ENCODE measurements around the gene GRID2.
A peak's percentile ranks its signal among the peaks of the same experiment; 100 is the strongest.
"Not testable (repeated sequence)": the region's sequence is repeated elsewhere in the genome, so short reads cannot be mapped to it uniquely, and the experiment has no call there.

The GRID2 gene

GRCh38 chr4:93648258-93648657 lies 1344.5 kb downstream of the GRID2 start:
- Mint-ChIP-seq H3K27me3 (no peaks in the 10 kb centered on the region), H3K9me3 (no peaks in the 10 kb centered on the region), H3K4me1 (no peaks in the 10 kb centered on the region), H3K27ac (no peak overlapping the region), H3K4me3 (no peak overlapping the region)
- DNase-seq (no peak), ATAC-seq (no peak)

- H3K27me3 Mint-ChIP-seq: no peaks in the 10 kb centered on the region
- no peak for ATAC-seq
- H3K4me3 Mint-ChIP-seq: no peak overlapping the region
- no peak overlapping the region for H3K27ac Mint-ChIP-seq
- no peaks in the 10 kb centered on the region for H3K4me1 Mint-ChIP-seq
- H3K9me3 Mint-ChIP-seq: no peaks in the 10 kb centered on the region
- DNase-seq: no peak
These were observed 1346.1 kb downstream of the GRID2 start for GRCh38 chr4:93649828-93650227.

DNA sequence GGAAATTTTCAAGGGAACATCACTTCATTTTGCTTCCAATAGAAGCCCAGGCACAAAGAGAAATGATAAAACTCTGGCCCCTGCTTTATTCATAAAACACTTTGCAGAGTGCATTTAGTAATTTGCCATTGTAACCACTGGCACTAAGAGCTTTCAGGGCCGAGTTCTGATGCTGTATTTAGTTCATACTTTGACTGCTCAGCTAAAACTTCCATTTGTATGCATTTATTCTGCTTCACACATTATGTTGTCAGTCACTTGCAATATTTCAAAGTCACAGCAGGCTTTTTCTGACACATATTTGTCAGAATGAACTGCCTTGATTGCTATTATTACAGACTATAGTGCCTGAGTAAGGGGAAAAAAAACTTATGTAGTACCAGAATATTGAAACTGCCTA lies 1350.4 kb downstream of the GRID2 start:
- H3K9me3 Mint-ChIP-seq: no peaks in the 10 kb centered on the region
- H3K4me3 Mint-ChIP-seq: no peak overlapping the region
- DNase-seq: no peak
- no peaks in the 10 kb centered on the region for H3K27me3 Mint-ChIP-seq
- H3K27ac Mint-ChIP-seq: no peak overlapping the region
- no peaks in the 10 kb centered on the region for H3K4me1 Mint-ChIP-seq
- no peak for ATAC-seq

GRCh38 chr4:93657527-93657926 lies 1353.8 kb downstream of the GRID2 start:
- DNase-seq (no peak), ATAC-seq (no peak)
- Mint-ChIP-seq H3K4me1 (no peaks in the 10 kb centered on the region), H3K27me3 (no peaks in the 10 kb centered on the region), H3K4me3 (no peak overlapping the region), H3K27ac (no peak overlapping the region), H3K9me3 (no peaks in the 10 kb centered on the region)

GRCh38 chr4:93658443-93658842 lies 1354.7 kb downstream of the GRID2 start:
- Mint-ChIP-seq H3K4me3 (no peak overlapping the region), H3K9me3 (no peaks in the 10 kb centered on the region), H3K27me3 (no peaks in the 10 kb centered on the region), H3K27ac (no peak overlapping the region), H3K4me1 (no peaks in the 10 kb centered on the region)
- ATAC-seq (no peak), DNase-seq (no peak)

- H3K9me3 Mint-ChIP-seq: peaks cover 0 to 9% of the 10 kb centered on the region in 2 donors
- no peak overlapping the region for H3K27ac Mint-ChIP-seq
- H3K4me1 Mint-ChIP-seq: no peaks in the 10 kb centered on the region
- ATAC-seq: no peak
- no peaks in the 10 kb centered on the region for H3K27me3 Mint-ChIP-seq
- H3K4me3 Mint-ChIP-seq: no peak overlapping the region
- no peak for DNase-seq
These were observed 1355.9 kb downstream of the GRID2 start for GRCh38 chr4:93659629-93660028.

GRCh38 chr4:93660036-93660435 lies 1356.3 kb downstream of the GRID2 start:
- DNase-seq (no peak), ATAC-seq (no peak)
- no peaks in the 10 kb centered on the region for H3K4me1 Mint-ChIP-seq

DNA sequence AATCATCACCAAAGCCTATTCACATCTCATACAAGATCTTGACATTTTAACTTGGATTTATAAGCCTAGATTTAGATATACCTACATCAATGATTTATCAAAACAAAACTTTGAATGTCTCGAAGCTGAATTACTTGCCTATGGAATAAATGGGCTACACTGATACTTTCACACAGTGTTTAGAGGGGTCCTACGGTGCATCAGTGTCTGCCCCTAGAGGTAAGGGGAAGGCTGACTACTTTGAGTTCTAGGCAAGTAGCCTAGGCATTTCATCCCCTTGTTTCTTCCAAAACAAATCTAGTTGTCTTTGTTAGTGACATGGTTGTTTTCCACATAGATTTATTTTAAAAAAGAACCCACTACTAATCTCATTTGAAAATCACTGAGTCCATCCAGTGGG lies 1366.7 kb downstream of the GRID2 start:
- no peak overlapping the region for H3K4me3 Mint-ChIP-seq
- ATAC-seq: no peak
- DNase-seq: no peak
- H3K27me3 Mint-ChIP-seq: no peaks in the 10 kb centered on the region
- H3K27ac Mint-ChIP-seq: no peak overlapping the region
- no peaks in the 10 kb centered on the region for H3K4me1 Mint-ChIP-seq
- H3K9me3 Mint-ChIP-seq: peaks cover 0 to 13% of the 10 kb centered on the region in 2 donors

More at GRCh38 chr4:93660036-93660435, 1356.3 kb downstream of the GRID2 start:
- peaks cover 0 to 9% of the 10 kb centered on the region in 2 donors for H3K9me3 Mint-ChIP-seq
- no peak overlapping the region for H3K4me3 Mint-ChIP-seq
- no peaks in the 10 kb centered on the region for H3K27me3 Mint-ChIP-seq
- H3K27ac Mint-ChIP-seq: no peak overlapping the region

GRCh38 chr4:93671093-93671492 lies 1367.3 kb downstream of the GRID2 start:
- Mint-ChIP-seq H3K27me3 (no peaks in the 10 kb centered on the region), H3K9me3 (peaks cover 0 to 13% of the 10 kb centered on the region in 2 donors), H3K4me1 (no peaks in the 10 kb centered on the region), H3K27ac (no peak overlapping the region), H3K4me3 (no peak overlapping the region)
- ATAC-seq (no peak), DNase-seq (no peak)

- not testable (repeated sequence) for H3K9me3 Mint-ChIP-seq, DNase-seq
These were observed 1373.2 kb downstream of the GRID2 start for GRCh38 chr4:93676937-93677336.

DNA sequence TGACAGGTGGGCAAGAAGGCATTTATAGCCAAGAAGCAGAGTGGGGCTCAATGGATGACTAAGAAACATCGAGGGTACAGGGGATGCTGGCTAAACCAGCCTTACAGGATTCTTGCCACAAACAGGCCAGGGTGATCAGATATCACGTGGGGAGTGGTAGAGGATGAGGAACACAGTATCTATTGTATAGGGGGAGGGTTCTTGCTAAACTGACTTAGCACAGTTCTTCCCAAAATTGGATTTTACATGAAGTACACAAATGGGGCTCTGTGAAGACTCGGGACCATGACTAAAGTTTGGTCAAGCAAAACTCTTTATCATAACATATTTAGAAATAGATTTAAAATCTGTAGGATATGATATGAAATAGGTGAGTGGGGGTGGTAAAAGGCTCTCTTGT lies 1380.8 kb downstream of the GRID2 start:
- ATAC-seq (no peak), DNase-seq (no peak)
- Mint-ChIP-seq H3K27me3 (no peaks in the 10 kb centered on the region), H3K4me3 (no peak overlapping the region), H3K27ac (no peak overlapping the region), H3K4me1 (no peaks in the 10 kb centered on the region), H3K9me3 (no peaks in the 10 kb centered on the region)

More at GRCh38 chr4:93676937-93677336, 1373.2 kb downstream of the GRID2 start:
- not testable (repeated sequence) for ATAC-seq, H3K4me1 Mint-ChIP-seq, H3K4me3 Mint-ChIP-seq, H3K27me3 Mint-ChIP-seq, H3K27ac Mint-ChIP-seq

- no peaks in the 10 kb centered on the region for H3K4me1 Mint-ChIP-seq
- no peak overlapping the region for H3K4me3 Mint-ChIP-seq
- H3K9me3 Mint-ChIP-seq: no peaks in the 10 kb centered on the region
- no peak overlapping the region for H3K27ac Mint-ChIP-seq
- DNase-seq: no peak
- H3K27me3 Mint-ChIP-seq: no peaks in the 10 kb centered on the region
- no peak for ATAC-seq
These were observed 1383.5 kb downstream of the GRID2 start for GRCh38 chr4:93687304-93687703.

- DNase-seq: no peak
These were observed 1385.2 kb downstream of the GRID2 start for GRCh38 chr4:93688978-93689377.

DNA sequence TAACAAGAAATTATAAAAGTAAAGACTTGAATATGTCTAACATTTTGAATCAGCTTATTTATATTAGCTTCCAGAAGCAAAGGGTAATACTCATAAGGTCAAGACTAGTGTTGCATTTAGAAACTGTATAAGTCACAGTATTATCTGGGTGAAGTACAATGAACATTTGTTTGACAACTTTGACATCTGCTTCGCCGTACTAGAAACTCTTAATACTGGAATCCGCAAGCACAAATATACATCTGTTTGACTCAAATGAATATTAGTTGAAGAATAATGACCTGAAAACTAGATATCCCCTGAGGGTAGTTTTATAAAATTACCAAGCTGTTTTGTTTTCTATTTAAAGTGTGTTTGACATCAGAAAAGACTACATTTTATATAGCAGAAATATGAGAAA lies 1389.4 kb downstream of the GRID2 start:
- Mint-ChIP-seq H3K9me3 (peaks cover 0 to 6% of the 10 kb centered on the region in 2 donors), H3K4me1 (no peaks in the 10 kb centered on the region), H3K27ac (no peak overlapping the region), H3K27me3 (no peaks in the 10 kb centered on the region), H3K4me3 (no peak overlapping the region)
- ATAC-seq: no peak
- DNase-seq: no peak

More at GRCh38 chr4:93688978-93689377, 1385.2 kb downstream of the GRID2 start:
- Mint-ChIP-seq H3K4me1 (no peaks in the 10 kb centered on the region), H3K27me3 (no peaks in the 10 kb centered on the region), H3K9me3 (peaks cover 0 to under 1% of the 10 kb centered on the region in 2 donors), H3K4me3 (no peak overlapping the region), H3K27ac (no peak overlapping the region)
- no peak for ATAC-seq

GRCh38 chr4:93698686-93699085 lies 1394.9 kb downstream of the GRID2 start:
- Mint-ChIP-seq H3K9me3 (peaks cover 0 to 6% of the 10 kb centered on the region in 2 donors), H3K4me3 (no peak overlapping the region), H3K27ac (no peak overlapping the region), H3K4me1 (no peaks in the 10 kb centered on the region), H3K27me3 (no peaks in the 10 kb centered on the region)
- ATAC-seq (no peak), DNase-seq (no peak)

DNA sequence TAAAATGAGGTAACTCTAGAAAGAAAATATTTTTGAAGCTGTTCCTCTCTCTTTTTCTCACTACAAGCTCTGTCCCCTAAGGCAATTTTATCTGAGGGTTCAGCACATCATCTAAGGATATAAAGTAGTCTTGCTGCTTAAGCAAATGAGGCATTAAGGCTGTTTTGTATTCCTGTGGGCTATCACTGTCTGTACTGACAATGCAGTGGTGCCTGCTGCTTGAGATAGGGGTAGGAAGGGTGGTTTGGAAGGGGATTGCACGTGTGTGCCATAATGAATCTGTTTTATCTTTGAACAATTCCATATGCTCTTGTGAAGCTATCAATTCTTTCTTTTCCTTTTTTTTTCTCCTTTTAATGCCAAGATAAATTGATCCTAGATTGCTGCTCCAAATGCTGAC lies 1396.8 kb downstream of the GRID2 start:
- Mint-ChIP-seq H3K27ac (peak overlapping the region in 1 of 2 donors; percentile 85), H3K27me3 (no peaks in the 10 kb centered on the region), H3K4me3 (no peak overlapping the region), H3K4me1 (no peaks in the 10 kb centered on the region), H3K9me3 (peaks cover 9% of the 10 kb centered on the region in 2 donors)
- no peak for ATAC-seq
- no peak for DNase-seq

DNA sequence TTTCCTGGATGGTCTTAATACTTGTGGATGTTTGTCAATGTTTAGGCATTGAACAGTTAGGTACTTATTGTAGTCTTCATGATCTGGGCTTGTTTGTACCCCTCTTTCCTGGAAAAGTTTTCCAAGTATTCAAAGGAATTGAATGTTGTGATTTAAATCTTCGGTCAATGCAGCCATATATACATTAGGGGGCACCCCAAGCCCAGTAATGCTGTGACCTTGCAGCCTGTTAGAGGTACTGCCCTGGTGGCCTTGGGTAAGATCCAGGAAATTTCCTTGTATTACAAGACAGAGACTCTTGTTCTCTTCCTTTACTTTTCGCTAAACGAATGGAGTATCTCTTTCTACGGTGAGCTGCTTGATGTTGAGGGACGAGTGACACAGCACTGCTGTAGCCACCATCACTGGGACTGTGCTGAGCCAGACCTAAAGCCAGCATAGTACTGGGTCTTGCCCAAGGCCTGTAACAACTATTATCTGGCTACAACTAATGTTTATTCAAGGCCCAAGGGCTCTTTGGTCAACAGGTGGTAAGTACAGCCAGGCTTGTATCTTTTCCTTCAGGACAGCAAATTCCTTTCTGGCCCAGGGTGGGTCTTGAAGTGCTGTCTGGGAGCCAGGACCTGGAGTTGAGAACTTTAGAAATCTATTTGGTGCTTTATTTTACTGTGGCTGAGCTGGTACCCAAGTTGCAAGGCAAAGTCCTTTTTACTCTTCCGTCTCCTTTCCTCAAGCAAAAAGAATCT lies 1406.5 kb downstream of the GRID2 start:
- Mint-ChIP-seq H3K9me3 (peaks cover 20% of the 10 kb centered on the region in 2 donors), H3K4me3 (no peak overlapping the region)

More for the DNA sequence above, 1406.5 kb downstream of the GRID2 start:
- no peaks in the 10 kb centered on the region for H3K27me3 Mint-ChIP-seq
- no peaks in the 10 kb centered on the region for H3K4me1 Mint-ChIP-seq
- DNase-seq (no peak), ATAC-seq (no peak)
- H3K27ac Mint-ChIP-seq: peak overlapping the region in 1 of 2 donors; percentile 59
